OCI-LY7 (cell line): ENCODE data around the gene CXCL14. TPM values are rescaled to one million over a fixed set of nuclear protein-coding genes. Genes with fewer than 3 reads are reported as not detected.

Experiments used
- BruUV-seq: library from RNA; stranded (reverse); fragments of 400-500 nt; replicated peaks from 2 replicates; lab custom pipeline; 2021; lab: Mats Ljungman, UMichigan
- CTCF ChIA-PET: fragments of 300-600 bp; sonication (Branson Sonifier 250); formaldehyde crosslinking; loops from one replicate; lab custom pipeline; 2022; ENCODE audit warnings: antibody characterized with exemption; ENCODE audit not compliant: unreplicated experiment; lab: Charles Lee
- POLR2A ChIA-PET: fragments of 300-600 bp; sonication (Branson Sonifier 250); formaldehyde crosslinking; loops from one replicate; lab custom pipeline; 2022; ENCODE audit warnings: antibody characterized with exemption; lab: Charles Lee
- DNase-seq: peaks from one replicate; pipeline ENCODE4 v3.0.0-alpha.2; 2015; ENCODE audit warnings: low spot score
- H2AFZ ChIP-seq: fragments of 200-600 bp; sonication (generic), shearing (Covaris generic); 2 replicates; pipeline ENCODE4 v1.6.1; 2014; ENCODE audit warnings: mild to moderate bottlenecking, antibody characterized with exemption, low read length, moderate library complexity
- H3K27ac ChIP-seq: fragments of 200-600 bp; sonication (generic); 2 replicates; pipeline ENCODE4 v1.5.1; 2014; ENCODE audit warnings: mixed run types, low read depth, mild to moderate bottlenecking, moderate library complexity, low read length, inconsistent platforms; ENCODE audit not compliant: poor library complexity, severe bottlenecking
- H3K36me3 ChIP-seq: fragments of 200-600 bp; sonication (generic); 2 replicates; pipeline ENCODE4 v1.6.1; 2014; ENCODE audit warnings: mild to moderate bottlenecking, antibody characterized with exemption, low read length, moderate library complexity, mixed read lengths; ENCODE audit not compliant: insufficient read depth
- H3K4me1 ChIP-seq: fragments of 200-600 bp; sonication (generic); 2 replicates; pipeline ENCODE4 v1.5.1; 2014; ENCODE audit warnings: mild to moderate bottlenecking, low read length; ENCODE audit not compliant: insufficient read depth, poor library complexity, severe bottlenecking
- H3K4me2 ChIP-seq: fragments of 200-600 bp; sonication (generic); 2 replicates; pipeline ENCODE4 v1.6.1; 2014; ENCODE audit warnings: mild to moderate bottlenecking, low read length
- H3K4me3 ChIP-seq: fragments of 200-600 bp; sonication (generic); 2 replicates; pipeline ENCODE4 v1.5.1; 2014; ENCODE audit warnings: mild to moderate bottlenecking, low read depth, low read length; ENCODE audit not compliant: poor library complexity, severe bottlenecking
- H3K79me2 ChIP-seq: fragments of 200-600 bp; sonication (generic); 2 replicates; pipeline ENCODE4 v1.6.1; 2016; ENCODE audit warnings: low read depth, mild to moderate bottlenecking, low read length, moderate library complexity, mixed read lengths; ENCODE audit not compliant: insufficient read depth
- H3K9me2 ChIP-seq: fragments of 200-600 bp; sonication (generic); 2 replicates; pipeline ENCODE4 v1.6.1; 2016; ENCODE audit warnings: mild to moderate bottlenecking, low read length, mixed read lengths; ENCODE audit not compliant: insufficient read depth
- H3K9me3 ChIP-seq: fragments of 200-600 bp; sonication (generic); 2 replicates; pipeline ENCODE4 v1.6.1; 2014; ENCODE audit warnings: mild to moderate bottlenecking, mixed run types, low read length, mixed read lengths
- H4K20me1 ChIP-seq: fragments of 200-600 bp; sonication (generic); 2 replicates; pipeline ENCODE4 v1.6.1; 2014; ENCODE audit warnings: mild to moderate bottlenecking, antibody characterized with exemption, low read length, moderate library complexity, mixed read lengths; ENCODE audit not compliant: insufficient read depth
- EZH2phosphoT487 ChIP-seq: fragments of 200-600 bp; sonication (generic); IDR thresholded peaks from 2 replicates; pipeline ENCODE4 v1.6.1; 2018; ENCODE audit warnings: low read depth, borderline replicate concordance, mild to moderate bottlenecking, mixed run types, antibody characterized with exemption, low read length, moderate library complexity, mixed read lengths
- intact Hi-C: fragments of 100-400 bp; cut with micrococcal nuclease; formaldehyde crosslinking; loops from one replicate; pipeline ENCODE4 v1.10.0; 2022; ENCODE audit not compliant: unreplicated experiment
- total RNA-seq, 2 experiments: library from RNA; depleted of rRNA in 1 of 2; stranded (reverse); fragments of >200 nt in 1 of 2; shearing (Covaris generic) in 1 of 2; gene quantifications; 2 replicates each; pipeline ENCODE4 v1.2.3, GENCODE V29; 2014 to 2022
- TF ChIP-seq, protein P1 (sequence below): fragments of 200-600 bp; sonication (generic); conservative IDR thresholded peaks from 2 replicates; pipeline ENCODE4 v1.5.1; 2014; ENCODE audit warnings: mild to moderate bottlenecking, antibody characterized with exemption, low read length, moderate library complexity, mixed read lengths

The CXCL14 gene
- total RNA-seq, 2 experiments from 2014 or later: not detected

DNA sequence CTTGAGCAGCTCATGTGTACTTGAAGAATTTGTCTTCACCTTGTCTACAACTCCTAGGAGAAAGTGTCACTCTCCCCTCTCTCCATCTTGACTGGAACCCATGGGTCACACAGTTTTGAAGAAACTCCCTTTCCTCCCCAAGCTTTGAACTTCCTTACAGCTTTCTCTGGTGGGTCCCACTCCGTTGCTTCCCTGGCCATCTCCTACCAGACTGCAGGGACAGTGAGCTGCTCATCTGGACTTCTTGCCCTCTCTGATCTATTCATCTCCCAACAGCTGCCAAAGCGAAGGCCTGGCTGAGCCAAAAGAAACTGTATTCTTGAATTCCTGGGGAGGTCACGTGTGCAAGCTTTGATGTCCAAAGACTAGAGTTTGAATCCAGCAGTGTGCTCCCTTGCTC lies 22.7 kb upstream of the CXCL14 start:
- TF ChIP-seq EZH2phosphoT487: no peak
- TF ChIP-seq, protein P1, sequence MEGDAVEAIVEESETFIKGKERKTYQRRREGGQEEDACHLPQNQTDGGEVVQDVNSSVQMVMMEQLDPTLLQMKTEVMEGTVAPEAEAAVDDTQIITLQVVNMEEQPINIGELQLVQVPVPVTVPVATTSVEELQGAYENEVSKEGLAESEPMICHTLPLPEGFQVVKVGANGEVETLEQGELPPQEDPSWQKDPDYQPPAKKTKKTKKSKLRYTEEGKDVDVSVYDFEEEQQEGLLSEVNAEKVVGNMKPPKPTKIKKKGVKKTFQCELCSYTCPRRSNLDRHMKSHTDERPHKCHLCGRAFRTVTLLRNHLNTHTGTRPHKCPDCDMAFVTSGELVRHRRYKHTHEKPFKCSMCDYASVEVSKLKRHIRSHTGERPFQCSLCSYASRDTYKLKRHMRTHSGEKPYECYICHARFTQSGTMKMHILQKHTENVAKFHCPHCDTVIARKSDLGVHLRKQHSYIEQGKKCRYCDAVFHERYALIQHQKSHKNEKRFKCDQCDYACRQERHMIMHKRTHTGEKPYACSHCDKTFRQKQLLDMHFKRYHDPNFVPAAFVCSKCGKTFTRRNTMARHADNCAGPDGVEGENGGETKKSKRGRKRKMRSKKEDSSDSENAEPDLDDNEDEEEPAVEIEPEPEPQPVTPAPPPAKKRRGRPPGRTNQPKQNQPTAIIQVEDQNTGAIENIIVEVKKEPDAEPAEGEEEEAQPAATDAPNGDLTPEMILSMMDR: no peak
- no TSS peak for BruUV-seq
- H3K4me3 ChIP-seq: no peak overlapping the region
- no peaks in the 10 kb centered on the region for H3K36me3 ChIP-seq
- H4K20me1 ChIP-seq: no peaks in the 10 kb centered on the region
- no peaks in the 10 kb centered on the region for H3K4me1 ChIP-seq
- no peak overlapping the region for H3K4me2 ChIP-seq
- no peaks in the 10 kb centered on the region for H3K9me2 ChIP-seq
- DNase-seq: no peak
- ChIA-PET POLR2A (no interaction called here), CTCF (no interaction called here)
- H3K79me2 ChIP-seq: no peaks in the 10 kb centered on the region
- H3K27ac ChIP-seq: no peak overlapping the region
- no peak overlapping the region for H2AFZ ChIP-seq
- H3K9me3 ChIP-seq: no peaks in the 10 kb centered on the region
- intact Hi-C loops: no loop called here

DNA sequence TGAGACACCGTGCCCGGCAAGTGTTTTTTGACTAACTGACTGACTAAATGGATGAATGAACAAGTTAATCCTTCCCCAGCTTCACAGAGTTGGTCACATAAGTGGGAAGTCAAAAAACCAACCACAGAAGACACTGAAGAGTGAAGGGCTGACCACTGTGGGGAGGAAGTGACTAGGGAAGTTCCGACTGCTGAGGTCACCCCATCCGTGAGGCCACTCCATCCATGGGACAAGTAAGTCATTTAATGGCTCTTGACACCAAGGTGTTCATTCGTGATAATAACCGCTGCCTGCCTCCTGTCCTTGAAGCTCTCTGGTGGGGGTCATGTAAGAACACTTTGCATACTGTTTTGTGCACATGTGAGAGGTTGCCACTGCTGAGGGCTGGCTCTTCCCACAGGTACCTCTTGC lies 22.2 kb upstream of the CXCL14 start:
- Histone ChIP-seq H3K9me2 (no peaks in the 10 kb centered on the region), H3K4me3 (no peak overlapping the region), H3K9me3 (no peaks in the 10 kb centered on the region), H2AFZ (no peak overlapping the region), H3K36me3 (no peaks in the 10 kb centered on the region), H4K20me1 (no peaks in the 10 kb centered on the region), H3K79me2 (no peaks in the 10 kb centered on the region), H3K4me1 (no peaks in the 10 kb centered on the region), H3K27ac (no peak overlapping the region), H3K4me2 (no peak overlapping the region)
- TF ChIP-seq EZH2phosphoT487: no peak
- TF ChIP-seq, protein P1: no peak
- intact Hi-C loops: no loop called here
- no TSS peak for BruUV-seq
- ChIA-PET POLR2A (no interaction called here), CTCF (no interaction called here)
- DNase-seq: no peak

- BruUV-seq: no TSS peak
- no peaks in the 10 kb centered on the region for H3K4me1 ChIP-seq
- POLR2A ChIA-PET: no interaction called here
- CTCF ChIA-PET: no interaction called here
- H3K36me3 ChIP-seq: no peaks in the 10 kb centered on the region
- intact Hi-C loops: no loop called here
- no peaks in the 10 kb centered on the region for H3K9me2 ChIP-seq
- H3K4me2 ChIP-seq: no peak overlapping the region
- no peak for DNase-seq
- TF ChIP-seq, protein P1: no peak
- no peak overlapping the region for H3K4me3 ChIP-seq
- no peak overlapping the region for H2AFZ ChIP-seq
- no peaks in the 10 kb centered on the region for H3K79me2 ChIP-seq
- no peaks in the 10 kb centered on the region for H4K20me1 ChIP-seq
- H3K9me3 ChIP-seq: no peaks in the 10 kb centered on the region
- no peak overlapping the region for H3K27ac ChIP-seq
Observed at GRCh38 chr5:135600152-135600570, 21.4 kb upstream of the CXCL14 start.
